A673 (cell line): ENCODE measurements around the gene PYCARD.

Experiments
- EZH2 ChIP-seq: fragments of 200-600 bp; sonication (generic); IDR thresholded peaks from 2 replicates; pipeline ENCODE4 v1.6.1; 2017; ENCODE audit warnings: borderline replicate concordance, low read depth, mild to moderate bottlenecking, mixed read lengths, antibody characterized with exemption, low read length; ENCODE audit not compliant: poor library complexity, severe bottlenecking
- TF ChIP-seq, protein P1 (sequence below): fragments of 300-800, 200-600 bp; sonication (generic); conservative IDR thresholded peaks from 2 replicates; pipeline ENCODE4 v1.5.1; 2017; ENCODE audit warnings: low read depth, mild to moderate bottlenecking, antibody characterized with exemption, low read length, moderate library complexity, mixed read lengths

DNA sequence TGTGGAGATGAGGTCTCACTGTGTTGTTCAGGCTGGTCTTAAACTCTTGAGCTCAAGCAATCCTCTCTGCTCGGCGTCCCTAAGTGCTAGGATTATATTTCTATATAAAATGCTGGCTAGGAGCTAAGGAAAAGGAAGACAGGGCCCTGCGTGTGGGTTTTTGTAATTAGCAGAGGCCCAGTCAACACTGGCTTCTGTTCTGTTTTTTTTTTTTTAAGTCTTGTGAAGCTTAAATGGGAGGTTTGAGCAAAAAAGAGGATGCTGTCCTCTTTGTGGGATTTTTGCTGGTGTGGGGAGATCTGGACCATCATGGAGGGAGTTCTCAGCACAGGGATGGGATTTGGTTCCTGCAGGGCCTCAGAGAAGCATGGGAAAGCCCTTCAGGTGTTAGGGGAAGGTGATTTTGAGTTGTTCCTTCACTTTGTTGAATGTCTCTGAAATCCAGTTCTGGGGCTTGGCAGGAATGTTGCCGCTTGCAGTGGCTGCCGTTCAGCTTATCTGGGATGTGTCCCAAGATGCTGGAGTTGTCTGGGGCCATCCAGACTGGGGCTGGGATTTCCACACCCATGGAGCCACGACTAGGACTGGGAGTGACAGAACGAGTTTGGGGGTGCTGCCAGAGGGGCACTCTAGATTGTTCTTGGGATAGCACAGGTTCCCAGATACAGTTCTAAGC lies 4.2 kb downstream of the PYCARD start:
- TF ChIP-seq, protein P1, sequence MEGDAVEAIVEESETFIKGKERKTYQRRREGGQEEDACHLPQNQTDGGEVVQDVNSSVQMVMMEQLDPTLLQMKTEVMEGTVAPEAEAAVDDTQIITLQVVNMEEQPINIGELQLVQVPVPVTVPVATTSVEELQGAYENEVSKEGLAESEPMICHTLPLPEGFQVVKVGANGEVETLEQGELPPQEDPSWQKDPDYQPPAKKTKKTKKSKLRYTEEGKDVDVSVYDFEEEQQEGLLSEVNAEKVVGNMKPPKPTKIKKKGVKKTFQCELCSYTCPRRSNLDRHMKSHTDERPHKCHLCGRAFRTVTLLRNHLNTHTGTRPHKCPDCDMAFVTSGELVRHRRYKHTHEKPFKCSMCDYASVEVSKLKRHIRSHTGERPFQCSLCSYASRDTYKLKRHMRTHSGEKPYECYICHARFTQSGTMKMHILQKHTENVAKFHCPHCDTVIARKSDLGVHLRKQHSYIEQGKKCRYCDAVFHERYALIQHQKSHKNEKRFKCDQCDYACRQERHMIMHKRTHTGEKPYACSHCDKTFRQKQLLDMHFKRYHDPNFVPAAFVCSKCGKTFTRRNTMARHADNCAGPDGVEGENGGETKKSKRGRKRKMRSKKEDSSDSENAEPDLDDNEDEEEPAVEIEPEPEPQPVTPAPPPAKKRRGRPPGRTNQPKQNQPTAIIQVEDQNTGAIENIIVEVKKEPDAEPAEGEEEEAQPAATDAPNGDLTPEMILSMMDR: no peak
- TF ChIP-seq EZH2: no peak
